Sigmoid colon (tissue), 7 donors: Measurements from ENCODE around the gene GALNT10. TPM values are rescaled to one million over a fixed set of nuclear protein-coding genes. Genes with fewer than 3 reads are reported as not detected.

Experiments
- DNase-seq: peaks from one replicate; pipeline ENCODE4 v3.0.0-alpha.2; 2019
- H3K27ac ChIP-seq, 4 donors: fragments of 200-600 bp; sonication (generic); one replicate each; pipeline ENCODE4 v1.5.1; 2016 to 2019; ENCODE audit warnings: mild to moderate bottlenecking in 1 of 4
- H3K27me3 ChIP-seq, 3 donors: fragments of 200-600 bp; sonication (generic); one replicate each; pipeline ENCODE4 v1.5.1; 2019; ENCODE audit warnings: mild to moderate bottlenecking in 1 of 3
- H3K36me3 ChIP-seq, 4 donors: fragments of 200-600 bp; sonication (generic); one replicate each; pipeline ENCODE4 v1.5.1; 2016 to 2019
- H3K4me1 ChIP-seq, 4 donors: fragments of 200-600 bp; sonication (generic); one replicate each; pipeline ENCODE4 v1.5.1; 2017 to 2019
- H3K4me3 ChIP-seq, 4 donors: fragments of 200-600 bp; sonication (generic); one replicate each; pipeline ENCODE4 v1.5.1; 2017 to 2019; ENCODE audit warnings: mild to moderate bottlenecking in 2 of 4, moderate library complexity in 1 of 4
- H3K9me3 ChIP-seq, 4 donors: fragments of 200-600 bp in 3 of 4; sonication (generic) in 3 of 4; one replicate each; pipeline versions ENCODE4 v1.5.1 to v1.6.1; 2013 to 2019
- EP300 ChIP-seq, 4 donors: sonication (generic); formaldehyde crosslinking; IDR thresholded peaks; one replicate each; pipeline ENCODE4 v1.6.1; 2017; ENCODE audit warnings: antibody characterized with exemption in 4 of 4
- POLR2A ChIP-seq, 2 donors: fragments of 450-650 bp; IDR thresholded peaks; one replicate each; pipeline ENCODE4 v1.6.1; 2016; ENCODE audit warnings: antibody characterized with exemption in 2 of 2, mild to moderate bottlenecking in 2 of 2, moderate library complexity in 2 of 2
- POLR2AphosphoS5 ChIP-seq, 4 donors: sonication (generic); formaldehyde crosslinking; IDR thresholded peaks; one replicate each; pipeline ENCODE4 v1.6.1; 2017; ENCODE audit warnings: antibody characterized with exemption in 4 of 4
- WGBS, 2 donors: extraction: QIAGEN DNeasy Blood & Tissue Kit; methylation state at CpG; one replicate each; pipeline ENCODE4 v1.1.7; 2013; 5-methylcytosine and 5-hydroxymethylcytosine counted together
- intact Hi-C: fragments of 100-400 bp; cut with DNase I; formaldehyde crosslinking; loops from one replicate; pipeline ENCODE4 v1.15.1; 2023
- polyA plus RNA-seq, 3 donors: library from polyadenylated mRNA; stranded (reverse); fragments of 200-250 nt; gene quantifications; one replicate each; pipeline ENCODE4 v1.2.3, GENCODE V29; 2013
- total RNA-seq, 4 donors: library from RNA; depleted of rRNA; stranded (reverse); fragments of >200 nt; gene quantifications; one replicate each; pipeline ENCODE4 v1.1.0, GENCODE V29; 2016
- TF ChIP-seq, protein P1 (sequence below), 4 experiments: fragments of 450-650 bp in 3 of 4; fragments of 200-600 bp in 1 of 4; IDR thresholded peaks; one replicate each; pipeline ENCODE4 v1.5.1; 2016 to 2019; ENCODE audit warnings: antibody characterized with exemption in 4 of 4, mild to moderate bottlenecking in 3 of 4, moderate library complexity in 2 of 4
- donor health status: healthy with polysubstance abuse.
- donor health status: Bipolar disorder and iron deficiency.
- donor health status: healthy.

Gene GALNT10
- total and polyA plus RNA-seq, 7 donors = 6.0 to 41.7 (median 24.3) TPM

DNA sequence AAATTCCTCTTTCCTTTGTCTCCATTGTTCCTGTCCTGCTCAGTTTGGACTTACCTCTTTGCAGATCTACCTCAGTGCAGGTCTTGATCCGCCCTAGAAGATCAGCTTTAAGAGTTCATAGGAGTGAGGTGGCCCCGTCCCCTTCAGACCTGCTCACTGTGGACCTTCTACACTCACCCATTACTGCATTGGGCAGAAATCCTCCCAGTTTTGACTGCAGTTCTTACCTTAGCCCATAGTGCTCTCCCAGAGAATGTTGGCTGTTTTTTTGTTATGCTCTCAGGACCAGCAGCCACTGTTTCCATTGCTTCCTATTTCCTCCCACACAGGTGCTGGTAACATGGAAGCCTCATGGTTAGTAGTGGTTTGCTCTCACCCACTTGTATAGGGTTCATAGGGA lies 63.3 kb downstream of the GALNT10 start:
- Histone ChIP-seq H3K9me3 (no peaks in the 10 kb centered on the region), H3K4me3 (no peak overlapping the region), H3K27me3 (no peaks in the 10 kb centered on the region), H3K36me3 (no peaks in the 10 kb centered on the region), H3K27ac (no peak overlapping the region), H3K4me1 (peaks cover 0 to 37% (median 28%) of the 10 kb centered on the region in 4 donors)
- intact Hi-C loops = no loop called here
- WGBS, 2 donors = 95 to 99% methylated on average over 2 of the region's 2 CpGs
- DNase-seq = no peak
- TF ChIP-seq POLR2A (IDR thresholded peaks at IDR 0.05) (no peak), EP300 (IDR thresholded peaks at IDR 0.05) (no peak), POLR2AphosphoS5 (IDR thresholded peaks at IDR 0.05) (no peak)
- TF ChIP-seq, protein P1, sequence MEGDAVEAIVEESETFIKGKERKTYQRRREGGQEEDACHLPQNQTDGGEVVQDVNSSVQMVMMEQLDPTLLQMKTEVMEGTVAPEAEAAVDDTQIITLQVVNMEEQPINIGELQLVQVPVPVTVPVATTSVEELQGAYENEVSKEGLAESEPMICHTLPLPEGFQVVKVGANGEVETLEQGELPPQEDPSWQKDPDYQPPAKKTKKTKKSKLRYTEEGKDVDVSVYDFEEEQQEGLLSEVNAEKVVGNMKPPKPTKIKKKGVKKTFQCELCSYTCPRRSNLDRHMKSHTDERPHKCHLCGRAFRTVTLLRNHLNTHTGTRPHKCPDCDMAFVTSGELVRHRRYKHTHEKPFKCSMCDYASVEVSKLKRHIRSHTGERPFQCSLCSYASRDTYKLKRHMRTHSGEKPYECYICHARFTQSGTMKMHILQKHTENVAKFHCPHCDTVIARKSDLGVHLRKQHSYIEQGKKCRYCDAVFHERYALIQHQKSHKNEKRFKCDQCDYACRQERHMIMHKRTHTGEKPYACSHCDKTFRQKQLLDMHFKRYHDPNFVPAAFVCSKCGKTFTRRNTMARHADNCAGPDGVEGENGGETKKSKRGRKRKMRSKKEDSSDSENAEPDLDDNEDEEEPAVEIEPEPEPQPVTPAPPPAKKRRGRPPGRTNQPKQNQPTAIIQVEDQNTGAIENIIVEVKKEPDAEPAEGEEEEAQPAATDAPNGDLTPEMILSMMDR (IDR thresholded peaks at IDR 0.05) = no peak

DNA sequence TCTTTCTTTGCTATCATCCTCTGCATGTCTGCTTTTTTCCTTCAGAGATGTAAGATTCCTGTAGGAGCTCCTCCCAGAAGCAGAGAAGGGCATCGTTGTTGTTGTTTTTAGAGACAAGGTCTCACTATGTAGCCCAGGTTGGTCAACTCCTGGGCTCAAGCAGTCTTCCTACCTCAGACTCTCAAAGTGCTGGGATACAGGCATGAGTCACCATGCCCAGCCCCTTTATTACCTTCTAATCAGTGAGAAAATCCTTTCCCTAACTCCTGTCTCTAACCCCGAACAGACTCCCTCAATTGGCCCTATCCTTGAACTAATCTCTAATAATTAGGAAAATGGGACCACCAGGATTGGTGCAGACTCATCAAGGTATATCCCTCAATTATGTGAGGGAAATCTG lies 64.4 kb downstream of the GALNT10 start:
- WGBS, 2 donors = 44 to 83% methylated on average over 2 of the region's 2 CpGs
- TF ChIP-seq POLR2AphosphoS5 (IDR thresholded peaks at IDR 0.05) (no peak), POLR2A (IDR thresholded peaks at IDR 0.05) (no peak), EP300 (IDR thresholded peaks at IDR 0.05) (no peak)
- TF ChIP-seq, protein P1 (IDR thresholded peaks at IDR 0.05) = no peak

DNA sequence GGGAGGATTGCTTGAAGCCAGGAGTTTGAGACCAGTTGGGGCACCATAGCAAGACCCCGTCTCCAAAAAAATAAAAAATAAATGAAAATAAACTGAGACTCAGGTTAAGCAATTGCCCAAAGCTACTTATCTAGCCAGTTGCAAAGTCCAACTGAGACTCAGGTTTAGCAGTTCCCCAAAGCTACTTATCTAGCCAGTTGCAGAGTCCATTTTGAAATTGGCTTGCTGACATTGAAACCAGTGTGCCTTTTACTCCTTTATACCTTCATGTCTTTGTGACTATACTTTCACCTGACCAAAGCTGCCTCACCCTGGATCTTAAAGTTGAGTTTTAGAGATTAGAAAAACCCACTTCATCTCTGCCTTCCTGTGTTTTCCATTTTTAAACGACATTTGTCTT lies 66.5 kb downstream of the GALNT10 start:
- Histone ChIP-seq H3K4me1 (peaks cover 0 to 30% (median 18%) of the 10 kb centered on the region in 4 donors), H3K36me3 (no peaks in the 10 kb centered on the region), H3K4me3 (no peak overlapping the region), H3K27me3 (no peaks in the 10 kb centered on the region), H3K9me3 (no peaks in the 10 kb centered on the region), H3K27ac (no peak overlapping the region)
- WGBS, 2 donors = 68 to 93% methylated on average over 2 of the region's 2 CpGs
- intact Hi-C loops = no loop called here
- TF ChIP-seq POLR2AphosphoS5 (IDR thresholded peaks at IDR 0.05) = no peak
- TF ChIP-seq EP300 (IDR thresholded peaks at IDR 0.05) = no peak
- TF ChIP-seq, protein P1 (IDR thresholded peaks at IDR 0.05) = no peak
- no peak for TF ChIP-seq POLR2A (IDR thresholded peaks at IDR 0.05)
- no peak for DNase-seq

More for the DNA sequence above, 64.4 kb downstream of the GALNT10 start:
- intact Hi-C loops = no loop called here
- no peak overlapping the region for H3K27ac ChIP-seq
- H3K27me3 ChIP-seq = no peaks in the 10 kb centered on the region
- peaks cover 0 to 35% (median 28%) of the 10 kb centered on the region in 4 donors for H3K4me1 ChIP-seq
- no peak for DNase-seq
- H3K9me3 ChIP-seq = no peaks in the 10 kb centered on the region
- H3K4me3 ChIP-seq = no peak overlapping the region
- H3K36me3 ChIP-seq = no peaks in the 10 kb centered on the region

DNA sequence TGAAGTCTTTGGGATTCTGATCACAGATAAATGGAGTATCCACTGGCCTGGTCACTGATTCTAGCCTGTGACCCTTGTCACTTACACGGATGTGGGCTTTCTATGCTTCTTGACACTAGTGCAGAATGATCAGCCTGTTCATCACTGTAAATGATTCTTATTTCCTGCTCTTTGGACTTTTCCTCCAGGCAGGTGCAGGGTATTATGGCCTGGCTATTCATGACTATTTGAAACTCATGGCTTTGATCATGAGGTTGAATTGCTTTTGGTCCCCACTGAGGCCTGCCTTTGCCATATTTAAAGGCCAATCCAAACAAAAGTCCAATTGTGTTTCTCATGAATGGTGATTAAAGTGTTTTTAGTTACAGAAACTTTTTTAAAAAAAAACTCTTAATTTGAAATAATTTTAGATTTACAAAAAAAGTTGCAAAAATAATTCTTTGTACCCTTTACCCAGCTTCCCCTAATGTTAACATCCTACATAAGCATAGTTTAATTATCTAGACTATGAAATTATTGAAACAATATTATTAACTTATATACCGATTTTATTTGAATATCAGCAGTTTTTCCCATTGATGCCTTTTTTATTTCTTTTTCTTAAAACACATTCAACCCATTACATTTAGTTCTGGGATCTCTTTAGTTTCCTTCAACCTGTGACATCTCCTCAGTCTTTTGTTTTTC lies 68.1 kb downstream of the GALNT10 start:
- WGBS, 2 donors = 37 to 79% methylated on average over 2 of the region's 2 CpGs
- Histone ChIP-seq H3K4me1 (peaks cover 0 to 30% (median 19%) of the 10 kb centered on the region in 4 donors), H3K27ac (no peak overlapping the region), H3K27me3 (no peaks in the 10 kb centered on the region), H3K36me3 (no peaks in the 10 kb centered on the region), H3K9me3 (no peaks in the 10 kb centered on the region), H3K4me3 (no peak overlapping the region)
- no peak for DNase-seq
- intact Hi-C loops = no loop called here
- TF ChIP-seq EP300 (IDR thresholded peaks at IDR 0.05) (no peak), POLR2AphosphoS5 (IDR thresholded peaks at IDR 0.05) (no peak), POLR2A (IDR thresholded peaks at IDR 0.05) (no peak)
- TF ChIP-seq, protein P1 (IDR thresholded peaks at IDR 0.05) = no peak
